K562 (cell line): ENCODE measurements around the gene UQCC5.

Source experiments
- EZH2 ChIP-seq: IDR thresholded peaks from 2 replicates; pipeline ENCODE4 v1.6.1; 2012; ENCODE audit warnings: low read depth, mild to moderate bottlenecking, inconsistent platforms, low read length, borderline replicate concordance
- HNRNPK ChIP-seq: fragments of 200-400 bp; formaldehyde crosslinking; IDR thresholded peaks from one replicate; pipeline ENCODE4 v1.6.1; 2018; ENCODE audit warnings: mild to moderate bottlenecking, low read depth, low read length; ENCODE audit not compliant: poor library complexity, severe bottlenecking
- PHF21A ChIP-seq: fragments of 450-650 bp; IDR thresholded peaks from 2 replicates; pipeline ENCODE4 v1.6.1; 2017; ENCODE audit warnings: low read depth, borderline replicate concordance
- ZNF57 ChIP-seq: fragments of 450-650 bp; formaldehyde crosslinking; IDR thresholded peaks from 2 replicates; pipeline ENCODE4 v1.4.0; 2020; ENCODE audit warnings: mild to moderate bottlenecking, moderate library complexity

- TF ChIP-seq ZNF57 (CRISPR knock-in tag) (no peak), PHF21A (no peak), EZH2 (no peak), HNRNPK (no peak)
These were observed 44.3 kb upstream of the UQCC5 start for GRCh38 chr3:52492059-52492458.
